HEK293 (cell line): Measurements from ENCODE around the gene ZNF579.

Experiments
- CTCF ChIA-PET: fragments of 350-600 bp; formaldehyde crosslinking; extraction: SDS; loops from one replicate; lab custom pipeline; 2021; ENCODE audit warnings: antibody characterized with exemption; lab: Yijun Ruan, JAX
- POLR2A ChIA-PET: fragments of 300-600 bp; formaldehyde crosslinking; extraction: SDS; loops from one replicate; lab custom pipeline; 2020; ENCODE audit warnings: antibody characterized with exemption, inconsistent platforms; lab: Yijun Ruan, JAX
- H3K27ac ChIP-seq: fragments of 200-500 bp; sonication (Bioruptor generic); 2 replicates; pipeline ENCODE4 v1.5.1; 2014; ENCODE audit warnings: low read depth, low read length, control low read depth, inconsistent platforms; ENCODE audit errors: extremely low read depth
- H3K36me3 ChIP-seq, 2 experiments: fragments of 200-500 bp in 1 of 2; sonication (Bioruptor generic) in 1 of 2; 1 replicate in 1 of 2; 2 replicates in 1 of 2; pipeline ENCODE4 v1.5.1; 2014 to 2017; ENCODE audit warnings: inconsistent platforms in 2 of 2, low read length in 2 of 2; ENCODE audit not compliant: control insufficient read depth in 2 of 2, insufficient read depth in 1 of 2
- H3K4me1 ChIP-seq: fragments of 200-500 bp; sonication (Bioruptor generic); 2 replicates; pipeline ENCODE4 v1.5.1; 2014; ENCODE audit warnings: mild to moderate bottlenecking, low read length, inconsistent platforms; ENCODE audit not compliant: control insufficient read depth, insufficient read depth
- H3K4me3 ChIP-seq: 2 replicates; pipeline ENCODE4 v1.5.1; 2011; ENCODE audit warnings: low read depth, mild to moderate bottlenecking, control low read depth, low read length, moderate library complexity
- H3K9me3 ChIP-seq: fragments of 200-500 bp; sonication (Bioruptor generic); 2 replicates; pipeline ENCODE4 v1.5.1; 2014; ENCODE audit warnings: low read depth, low read length, inconsistent platforms; ENCODE audit not compliant: control insufficient read depth, insufficient read depth
- MZF1 ChIP-seq: fragments of 450-650 bp; formaldehyde crosslinking; IDR thresholded peaks from 2 replicates; pipeline ENCODE4 v1.5.1; 2017; ENCODE audit warnings: missing biosample characterization, missing genetic modification characterization, borderline replicate concordance
- PBX3 ChIP-seq: sonication (generic); formaldehyde crosslinking; IDR thresholded peaks from 2 replicates; pipeline ENCODE4 v1.8.1; 2022; ENCODE audit warnings: mild to moderate bottlenecking, moderate library complexity, missing genetic modification reagents
- SCRT1 ChIP-seq: fragments of 450-650 bp; formaldehyde crosslinking; IDR thresholded peaks from 2 replicates; pipeline ENCODE4 v1.5.1; 2016; ENCODE audit warnings: missing biosample characterization, missing genetic modification characterization, borderline replicate concordance
- SCRT2 ChIP-seq: fragments of 450-650 bp; formaldehyde crosslinking; IDR thresholded peaks from 2 replicates; pipeline ENCODE4 v1.5.1; 2016; ENCODE audit warnings: missing biosample characterization, missing genetic modification characterization
- SP7 ChIP-seq: fragments of 450-650 bp; formaldehyde crosslinking; IDR thresholded peaks from 2 replicates; pipeline ENCODE4 v1.5.1; 2016; ENCODE audit warnings: missing biosample characterization, missing genetic modification characterization
- ZBTB10 ChIP-seq: fragments of 450-650 bp; formaldehyde crosslinking; IDR thresholded peaks from 2 replicates; pipeline ENCODE4 v1.5.1; 2016; ENCODE audit warnings: missing biosample characterization, missing genetic modification characterization
- ZNF112 ChIP-seq: fragments of 450-650 bp; formaldehyde crosslinking; IDR thresholded peaks from 2 replicates; pipeline ENCODE4 v1.5.0; 2017; ENCODE audit warnings: missing biosample characterization, missing genetic modification characterization
- ZNF114 ChIP-seq: fragments of 450-650 bp; formaldehyde crosslinking; IDR thresholded peaks from 2 replicates; pipeline ENCODE4 v1.5.0; 2017; ENCODE audit warnings: missing biosample characterization, missing genetic modification characterization
- ZNF121 ChIP-seq: fragments of 450-650 bp; formaldehyde crosslinking; IDR thresholded peaks from 2 replicates; pipeline ENCODE4 v1.5.1; 2016; ENCODE audit warnings: missing biosample characterization, missing genetic modification characterization
- ZNF16 ChIP-seq: fragments of 450-650 bp; formaldehyde crosslinking; IDR thresholded peaks from 2 replicates; pipeline ENCODE4 v1.5.1; 2016; ENCODE audit warnings: low read depth, missing biosample characterization, missing genetic modification characterization
- ZNF184 ChIP-seq: fragments of 450-650 bp; IDR thresholded peaks from 2 replicates; pipeline ENCODE4 v1.5.1; 2018; ENCODE audit warnings: missing biosample characterization, mild to moderate bottlenecking, missing genetic modification characterization
- ZNF23 ChIP-seq: fragments of 450-650 bp; formaldehyde crosslinking; IDR thresholded peaks from 2 replicates; pipeline ENCODE4 v1.5.1; 2016; ENCODE audit warnings: missing biosample characterization, missing genetic modification characterization, borderline replicate concordance
- ZNF341 ChIP-seq: fragments of 450-650 bp; formaldehyde crosslinking; IDR thresholded peaks from 2 replicates; pipeline ENCODE4; 2016; ENCODE audit warnings: low read depth, missing biosample characterization, missing genetic modification characterization
- ZNF423 ChIP-seq: fragments of 450-650 bp; formaldehyde crosslinking; IDR thresholded peaks from 2 replicates; pipeline ENCODE4 v1.5.1; 2016; ENCODE audit warnings: missing biosample characterization, missing genetic modification characterization
- ZNF48 ChIP-seq: fragments of 450-650 bp; formaldehyde crosslinking; IDR thresholded peaks from 2 replicates; pipeline ENCODE4 v1.5.1; 2016; ENCODE audit warnings: missing biosample characterization, missing genetic modification characterization
- ZNF610 ChIP-seq: fragments of 450-650 bp; formaldehyde crosslinking; IDR thresholded peaks from 2 replicates; pipeline ENCODE4 v1.5.1; 2016; ENCODE audit warnings: missing biosample characterization, missing genetic modification characterization, borderline replicate concordance
- ZNF692 ChIP-seq: fragments of 450-650 bp; formaldehyde crosslinking; IDR thresholded peaks from 2 replicates; pipeline ENCODE4 v1.5.1; 2016; ENCODE audit warnings: missing biosample characterization, missing genetic modification characterization

The ZNF579 gene

GRCh38 chr19:55554741-55555152 lies 25.9 kb downstream of the ZNF579 start:
- Histone ChIP-seq H3K27ac (no peak overlapping the region), H3K36me3 (no peaks in the 10 kb centered on the region), H3K4me3 (no peak overlapping the region), H3K4me1 (peaks cover 5% of the 10 kb centered on the region; the same call in 1 of the 2 replicates), H3K9me3 (no peaks in the 10 kb centered on the region)
- TF ChIP-seq ZBTB10 (tag by site-specific recombination) (no peak), SCRT1 (tag by site-specific recombination) (no peak), SP7 (tag by site-specific recombination) (no peak), ZNF48 (tag by site-specific recombination) (no peak), ZNF114 (tag by site-specific recombination) (no peak), ZNF184 (no peak), ZNF112 (tag by site-specific recombination) (no peak), ZNF610 (tag by site-specific recombination) (no peak), ZNF692 (tag by site-specific recombination) (no peak)
- POLR2A ChIA-PET, result no interaction called here
- CTCF ChIA-PET, result no interaction called here

GRCh38 chr19:55554302-55554701 lies 26.3 kb downstream of the ZNF579 start:
- no peak overlapping the region for H3K27ac ChIP-seq
- ChIA-PET CTCF (interaction anchor here (0.5 kb wide), 1 partner anchor 91 kb away, joined by 3 read pairs; no protein-coding TSS in a partner anchor), POLR2A (no interaction called here)
- H3K36me3 ChIP-seq, result no peaks in the 10 kb centered on the region
- H3K4me3 ChIP-seq, result no peak overlapping the region
- no peaks in the 10 kb centered on the region for H3K9me3 ChIP-seq
- no peak for TF ChIP-seq ZNF423 (tag by site-specific recombination)
- TF ChIP-seq ZNF121 (tag by site-specific recombination), result no peak
- TF ChIP-seq PBX3 (CRISPR knock-in tag), result no peak
- TF ChIP-seq MZF1 (tag by site-specific recombination), result no peak
- TF ChIP-seq ZNF16 (tag by site-specific recombination), result peak; percentile 70
- no peak for TF ChIP-seq ZNF23
- peak; percentile 62 for TF ChIP-seq SCRT2
- TF ChIP-seq ZNF341 (tag by site-specific recombination), result no peak
- H3K4me1 ChIP-seq, result peaks cover 9% of the 10 kb centered on the region
